HepG2 (cell line): ENCODE results near the gene RSRC2. TPM values are rescaled to one million over a fixed set of nuclear protein-coding genes. Genes with fewer than 3 reads are reported as not detected.
A peak's percentile ranks its signal among the peaks of the same experiment; 100 is the strongest.

Experiments
- CCDC6 ChIP-seq: sonication (generic); formaldehyde crosslinking; IDR thresholded peaks from 2 replicates; pipeline ENCODE4 v1.8.1; 2022; ENCODE audit warnings: mild to moderate bottlenecking, missing genetic modification reagents, moderate library complexity
- ELF1 ChIP-seq: sonication (generic); formaldehyde crosslinking; IDR thresholded peaks from 2 replicates; pipeline ENCODE4 v1.4.0; 2020; ENCODE audit warnings: missing genetic modification reagents
- KDM5B ChIP-seq: sonication (generic); formaldehyde crosslinking; IDR thresholded peaks from 2 replicates; pipeline ENCODE4 v1.4.0; 2020; ENCODE audit warnings: missing genetic modification reagents, mild to moderate bottlenecking, borderline replicate concordance
- MAZ ChIP-seq, 2 experiments: sonication (generic) in 1 of 2; formaldehyde crosslinking in 1 of 2; IDR thresholded peaks; 2 replicates each; pipeline versions ENCODE4 v1.5.0 to v1.6.1; 2012 to 2020; ENCODE audit warnings: low read depth in 2 of 2, mild to moderate bottlenecking in 2 of 2, borderline replicate concordance in 1 of 2, improper control_type of control experiment in 1 of 2, low read length in 1 of 2, missing genetic modification reagents in 1 of 2, moderate library complexity in 1 of 2
- MYNN ChIP-seq: sonication (generic); formaldehyde crosslinking; IDR thresholded peaks from 2 replicates; pipeline ENCODE4 v1.4.0; 2020; ENCODE audit warnings: mild to moderate bottlenecking, low read depth, missing genetic modification reagents
- NFRKB ChIP-seq: fragments of 450-650 bp; IDR thresholded peaks from 2 replicates; pipeline ENCODE4 v1.6.1; 2017
- RBAK ChIP-seq: sonication (generic); formaldehyde crosslinking; IDR thresholded peaks from 2 replicates; pipeline ENCODE4 v1.5.1; 2020; ENCODE audit warnings: mild to moderate bottlenecking, missing genetic modification reagents
- RBM22 ChIP-seq: fragments of 200-400 bp; formaldehyde crosslinking; optimal IDR thresholded peaks from 2 replicates; pipeline ENCODE3; 2017; ENCODE audit warnings: mild to moderate bottlenecking, low read length, moderate library complexity
- ZFP1 ChIP-seq: IDR thresholded peaks from 2 replicates; pipeline ENCODE4 v1.6.1; 2016
- ZNF20 ChIP-seq: sonication (generic); formaldehyde crosslinking; IDR thresholded peaks from 2 replicates; pipeline ENCODE4 v1.4.0; 2020; ENCODE audit warnings: mild to moderate bottlenecking, moderate library complexity, missing genetic modification reagents
- ZNF224 ChIP-seq: sonication (generic); formaldehyde crosslinking; IDR thresholded peaks from 2 replicates; pipeline ENCODE4 v1.5.0; 2020; ENCODE audit warnings: mild to moderate bottlenecking, missing genetic modification reagents
- ZNF260 ChIP-seq: sonication (generic); formaldehyde crosslinking; IDR thresholded peaks from 2 replicates; pipeline ENCODE4 v1.4.0; 2020; ENCODE audit warnings: missing genetic modification reagents, low read depth, mild to moderate bottlenecking, borderline replicate concordance
- ZNF607 ChIP-seq: sonication (generic); formaldehyde crosslinking; IDR thresholded peaks from 2 replicates; pipeline ENCODE4 v1.5.1; 2020; ENCODE audit warnings: missing genetic modification reagents, mild to moderate bottlenecking, borderline replicate concordance
- ZNF780A ChIP-seq: sonication (generic); formaldehyde crosslinking; IDR thresholded peaks from 2 replicates; pipeline ENCODE4 v1.8.0; 2022; ENCODE audit warnings: mild to moderate bottlenecking, missing genetic modification reagents, moderate library complexity
- polyA plus RNA-seq, 8 experiments: library from polyadenylated mRNA; depleted of rRNA in 3 of 8; stranded (reverse) in 7 of 8; unstranded in 1 of 8; fragments of >200 nt; fragmentation: Illumina TruSeq in 4 of 8; extraction: Trizol in 4 of 8; gene quantifications; 2 replicates each; pipeline versions ENCODE4 v1.2.1 to v1.2.3, GENCODE V29; 2011 to 2016; ENCODE audit warnings: low read depth in 4 of 8, missing spikeins in 1 of 8, mixed read lengths in 1 of 8; ENCODE audit not compliant: insufficient read depth in 1 of 8
- total RNA-seq, 5 experiments: library from RNA; depleted of rRNA; stranded (reverse); fragments of >200 nt; fragmentation: Illumina TruSeq; extraction: Trizol; gene quantifications; 2 replicates each; pipeline ENCODE4 v1.2.3, GENCODE V29; 2016; ENCODE audit warnings: low read depth in 1 of 5
- TF ChIP-seq, protein P1 (sequence below), 2 experiments: sonication (generic) in 1 of 2; formaldehyde crosslinking in 1 of 2; IDR thresholded peaks; 2 replicates each; pipeline versions ENCODE4 v1.6.1 to v1.9.0; 2014 to 2022; ENCODE audit warnings: antibody characterized with exemption in 1 of 2, borderline replicate concordance in 1 of 2, inconsistent platforms in 1 of 2, low read depth in 1 of 2, missing genetic modification reagents in 1 of 2
- TF ChIP-seq, protein P2 (sequence below): IDR thresholded peaks from 2 replicates; pipeline ENCODE4 v1.6.1; 2016; ENCODE audit warnings: missing genetic modification reagents, missing compliant biosample characterization
- TF ChIP-seq, protein P3 (sequence below): sonication (generic); formaldehyde crosslinking; IDR thresholded peaks from 2 replicates; pipeline ENCODE4 v1.4.0; 2020; ENCODE audit warnings: mild to moderate bottlenecking, missing genetic modification reagents
- TF ChIP-seq, protein P4 (sequence below): sonication (generic); formaldehyde crosslinking; IDR thresholded peaks from 2 replicates; pipeline ENCODE4 v1.8.1; 2023; ENCODE audit warnings: mild to moderate bottlenecking, moderate library complexity, missing genetic modification reagents

Gene RSRC2
- total and polyA plus RNA-seq, 2 of the 13 experiments (the other 11 are each of a cell fraction or from before 2014, with no cell fraction given) = 31.4 to 77.8 TPM

DNA sequence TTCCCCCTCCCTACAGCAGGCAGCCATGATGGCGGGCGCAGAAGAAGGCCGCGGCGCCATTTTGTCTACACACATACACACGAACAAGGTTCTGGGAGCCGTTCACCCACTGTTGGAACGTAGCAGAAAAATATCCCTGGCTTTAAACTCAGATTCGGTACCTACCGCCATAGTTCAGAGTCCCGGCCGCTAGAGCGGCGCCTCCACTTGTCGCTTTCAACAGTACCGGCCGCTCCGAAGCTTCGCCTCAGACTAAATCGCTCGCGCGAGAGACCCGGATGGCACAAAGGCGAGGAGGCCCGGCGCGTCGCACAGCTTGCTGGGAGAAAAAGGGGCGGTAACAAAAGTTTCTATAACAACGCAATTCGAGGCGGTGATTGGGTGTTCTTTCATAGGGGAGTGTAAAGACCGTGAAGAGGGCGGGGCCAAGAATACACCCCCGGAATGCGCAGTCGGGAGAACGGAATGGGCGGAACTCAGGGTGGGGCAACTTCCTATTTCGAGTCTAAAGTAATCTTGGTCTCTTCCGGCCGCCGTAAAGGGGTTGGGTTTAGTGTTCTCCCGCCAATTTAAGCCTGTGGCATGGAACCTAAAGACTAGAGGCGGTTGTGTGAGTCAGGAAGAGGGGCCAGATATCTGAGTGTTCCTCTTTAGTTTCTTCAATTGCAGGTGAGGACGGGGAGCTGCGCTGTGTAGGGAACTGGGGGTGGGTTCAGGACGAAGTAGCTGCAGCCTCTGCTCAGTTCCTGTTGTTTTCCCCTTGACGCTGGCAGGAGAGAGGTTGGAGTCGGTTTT lies at the start of gene RSRC2, which contains the start of gene KNTC1 (continued):
- TF ChIP-seq, protein P1, sequence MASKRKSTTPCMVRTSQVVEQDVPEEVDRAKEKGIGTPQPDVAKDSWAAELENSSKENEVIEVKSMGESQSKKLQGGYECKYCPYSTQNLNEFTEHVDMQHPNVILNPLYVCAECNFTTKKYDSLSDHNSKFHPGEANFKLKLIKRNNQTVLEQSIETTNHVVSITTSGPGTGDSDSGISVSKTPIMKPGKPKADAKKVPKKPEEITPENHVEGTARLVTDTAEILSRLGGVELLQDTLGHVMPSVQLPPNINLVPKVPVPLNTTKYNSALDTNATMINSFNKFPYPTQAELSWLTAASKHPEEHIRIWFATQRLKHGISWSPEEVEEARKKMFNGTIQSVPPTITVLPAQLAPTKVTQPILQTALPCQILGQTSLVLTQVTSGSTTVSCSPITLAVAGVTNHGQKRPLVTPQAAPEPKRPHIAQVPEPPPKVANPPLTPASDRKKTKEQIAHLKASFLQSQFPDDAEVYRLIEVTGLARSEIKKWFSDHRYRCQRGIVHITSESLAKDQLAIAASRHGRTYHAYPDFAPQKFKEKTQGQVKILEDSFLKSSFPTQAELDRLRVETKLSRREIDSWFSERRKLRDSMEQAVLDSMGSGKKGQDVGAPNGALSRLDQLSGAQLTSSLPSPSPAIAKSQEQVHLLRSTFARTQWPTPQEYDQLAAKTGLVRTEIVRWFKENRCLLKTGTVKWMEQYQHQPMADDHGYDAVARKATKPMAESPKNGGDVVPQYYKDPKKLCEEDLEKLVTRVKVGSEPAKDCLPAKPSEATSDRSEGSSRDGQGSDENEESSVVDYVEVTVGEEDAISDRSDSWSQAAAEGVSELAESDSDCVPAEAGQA (IDR thresholded peaks at IDR 0.05; ENCODE audit: low read depth) = peak; percentile 92
- TF ChIP-seq, protein P1 (CRISPR knock-in tag; IDR thresholded peaks at IDR 0.05; ENCODE audit: borderline replicate concordance) = peak; percentile 50; the same call in 1 of the 2 replicates
- TF ChIP-seq NFRKB (peak; percentile 97), ELF1 (CRISPR knock-in tag) (peak; percentile 94), KDM5B (CRISPR knock-in tag) (peak; percentile 45; the same call in 1 of the 2 replicates), CCDC6 (CRISPR knock-in tag) (peak; percentile 95), RBAK (CRISPR knock-in tag) (0 out of 2 replicates have a peak, but pooled peaks have one; percentile 27), ZNF20 (CRISPR knock-in tag) (no peak), ZNF607 (CRISPR knock-in tag) (peak; percentile 93; the same call in 1 of the 2 replicates), ZNF260 (CRISPR knock-in tag) (no peak), ZNF224 (CRISPR knock-in tag) (no peak), MYNN (no peak), RBM22 (peak; percentile 91), MAZ (IDR thresholded peaks at IDR 0.05; ENCODE audit: borderline replicate concordance, low read depth, low read length) (peak; percentile 80), MAZ (CRISPR knock-in tag; IDR thresholded peaks at IDR 0.05; ENCODE audit: low read depth) (peak; percentile 53; the same call in 1 of the 2 replicates), ZNF780A (CRISPR knock-in tag) (0 out of 2 replicates have a peak, but pooled peaks have one; percentile 34), ZFP1 (CRISPR knock-in tag) (peak; percentile 65; the same call in 1 of the 2 replicates)
- TF ChIP-seq, protein P2, sequence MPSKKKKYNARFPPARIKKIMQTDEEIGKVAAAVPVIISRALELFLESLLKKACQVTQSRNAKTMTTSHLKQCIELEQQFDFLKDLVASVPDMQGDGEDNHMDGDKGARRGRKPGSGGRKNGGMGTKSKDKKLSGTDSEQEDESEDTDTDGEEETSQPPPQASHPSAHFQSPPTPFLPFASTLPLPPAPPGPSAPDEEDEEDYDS (CRISPR knock-in tag) = peak; percentile 88
- TF ChIP-seq, protein P3, sequence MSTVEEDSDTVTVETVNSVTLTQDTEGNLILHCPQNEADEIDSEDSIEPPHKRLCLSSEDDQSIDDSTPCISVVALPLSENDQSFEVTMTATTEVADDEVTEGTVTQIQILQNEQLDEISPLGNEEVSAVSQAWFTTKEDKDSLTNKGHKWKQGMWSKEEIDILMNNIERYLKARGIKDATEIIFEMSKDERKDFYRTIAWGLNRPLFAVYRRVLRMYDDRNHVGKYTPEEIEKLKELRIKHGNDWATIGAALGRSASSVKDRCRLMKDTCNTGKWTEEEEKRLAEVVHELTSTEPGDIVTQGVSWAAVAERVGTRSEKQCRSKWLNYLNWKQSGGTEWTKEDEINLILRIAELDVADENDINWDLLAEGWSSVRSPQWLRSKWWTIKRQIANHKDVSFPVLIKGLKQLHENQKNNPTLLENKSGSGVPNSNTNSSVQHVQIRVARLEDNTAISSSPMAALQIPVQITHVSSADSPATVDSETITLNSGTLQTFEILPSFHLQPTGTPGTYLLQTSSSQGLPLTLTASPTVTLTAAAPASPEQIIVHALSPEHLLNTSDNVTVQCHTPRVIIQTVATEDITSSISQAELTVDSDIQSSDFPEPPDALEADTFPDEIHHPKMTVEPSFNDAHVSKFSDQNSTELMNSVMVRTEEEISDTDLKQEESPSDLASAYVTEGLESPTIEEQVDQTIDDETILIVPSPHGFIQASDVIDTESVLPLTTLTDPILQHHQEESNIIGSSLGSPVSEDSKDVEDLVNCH (CRISPR knock-in tag) = peak; percentile 43; the same call in 1 of the 2 replicates
- TF ChIP-seq, protein P4, sequence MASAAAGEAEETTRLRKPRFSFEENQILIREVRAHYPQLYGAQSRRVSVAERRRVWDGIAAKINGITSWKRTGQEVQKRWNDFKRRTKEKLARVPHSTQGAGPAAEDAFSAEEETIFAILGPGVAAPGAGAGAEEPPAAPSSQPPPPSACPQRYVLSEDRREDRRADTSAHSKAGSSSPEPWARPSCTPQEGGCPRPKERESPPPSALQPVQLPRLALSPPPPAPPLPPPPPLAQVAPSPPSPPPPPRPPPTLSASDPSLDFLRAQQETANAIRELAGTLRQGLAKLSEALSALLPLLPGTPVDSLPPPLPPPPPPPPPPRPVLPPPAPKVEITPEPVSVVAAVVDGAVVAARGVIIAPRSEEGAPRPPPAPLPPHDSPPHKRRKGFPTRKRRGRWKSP (CRISPR knock-in tag) = peak; percentile 76; the same call in 1 of the 2 replicates
